ENCODE results near the gene RHOA.
"Not testable (repeated sequence)": the region's sequence is repeated elsewhere in the genome, so short reads cannot be mapped to it uniquely, and the experiment has no call there.

The RHOA gene

DNA sequence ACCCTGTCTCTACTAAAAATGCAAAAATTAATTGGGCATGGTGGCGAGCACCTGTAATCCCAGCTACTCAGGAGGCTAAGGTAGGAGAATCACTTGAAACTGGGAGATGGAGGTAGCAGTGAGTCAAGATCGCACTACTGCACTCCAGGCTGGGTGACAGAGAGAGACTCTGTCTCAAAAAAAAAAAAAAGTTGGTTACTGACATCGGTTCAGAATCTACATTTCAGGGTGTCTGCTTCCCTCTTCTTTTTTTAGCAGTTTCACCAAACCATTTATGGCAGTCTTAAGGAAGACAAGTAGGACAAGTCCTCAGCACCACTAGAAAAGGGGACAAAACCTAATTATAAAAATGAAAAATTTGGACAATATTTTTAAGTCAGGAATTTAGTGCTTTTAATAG is 68.6 kb downstream of the RHOA start:
- Histone ChIP-seq H3K27me3 (ENCODE audit: low read depth) (no peaks in the 10 kb centered on the region), H3K4me1 (peaks cover 12% of the 10 kb centered on the region), H3K36me3 (replicated peaks) (no peaks in the 10 kb centered on the region), H3K4me3 (no peak overlapping the region), H3K9me3 (no peaks in the 10 kb centered on the region)
- DNase-seq (ENCODE audit: low spot score in 2 of 2) = no peak
- in situ Hi-C loops (cut with MboI; ENCODE audit: low sequenced_read_pairs) = no loop called here

DNA sequence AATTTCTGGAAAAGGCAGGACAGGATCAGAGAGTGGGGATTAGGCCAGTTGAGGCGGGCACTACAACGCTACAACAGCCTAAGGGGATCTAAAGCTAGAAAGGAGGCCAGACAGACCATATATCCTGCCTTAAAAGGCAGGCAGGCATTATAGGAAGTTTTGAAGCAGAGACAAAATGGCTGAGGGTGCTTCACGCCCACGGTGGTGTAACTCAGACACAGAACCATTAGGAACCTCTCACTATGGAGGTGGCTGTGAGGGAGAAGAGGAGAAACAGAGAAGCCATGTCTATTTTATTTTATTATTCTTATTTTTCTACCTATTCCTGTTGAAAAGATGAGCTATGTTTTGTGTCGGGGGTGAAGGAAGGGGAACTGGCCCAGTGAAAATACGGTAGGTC is 69.8 kb downstream of the RHOA start:
- Histone ChIP-seq H3K9me3 (no peaks in the 10 kb centered on the region), H3K4me3 (no peak overlapping the region), H3K27me3 (ENCODE audit: low read depth) (no peaks in the 10 kb centered on the region), H3K4me1 (peaks cover 12% of the 10 kb centered on the region), H3K36me3 (replicated peaks) (no peaks in the 10 kb centered on the region; the same call in 1 of the 2 replicates)
- no peak for DNase-seq (ENCODE audit: low spot score in 2 of 2)
- in situ Hi-C loops (cut with MboI; ENCODE audit: low sequenced_read_pairs) = no loop called here

DNA sequence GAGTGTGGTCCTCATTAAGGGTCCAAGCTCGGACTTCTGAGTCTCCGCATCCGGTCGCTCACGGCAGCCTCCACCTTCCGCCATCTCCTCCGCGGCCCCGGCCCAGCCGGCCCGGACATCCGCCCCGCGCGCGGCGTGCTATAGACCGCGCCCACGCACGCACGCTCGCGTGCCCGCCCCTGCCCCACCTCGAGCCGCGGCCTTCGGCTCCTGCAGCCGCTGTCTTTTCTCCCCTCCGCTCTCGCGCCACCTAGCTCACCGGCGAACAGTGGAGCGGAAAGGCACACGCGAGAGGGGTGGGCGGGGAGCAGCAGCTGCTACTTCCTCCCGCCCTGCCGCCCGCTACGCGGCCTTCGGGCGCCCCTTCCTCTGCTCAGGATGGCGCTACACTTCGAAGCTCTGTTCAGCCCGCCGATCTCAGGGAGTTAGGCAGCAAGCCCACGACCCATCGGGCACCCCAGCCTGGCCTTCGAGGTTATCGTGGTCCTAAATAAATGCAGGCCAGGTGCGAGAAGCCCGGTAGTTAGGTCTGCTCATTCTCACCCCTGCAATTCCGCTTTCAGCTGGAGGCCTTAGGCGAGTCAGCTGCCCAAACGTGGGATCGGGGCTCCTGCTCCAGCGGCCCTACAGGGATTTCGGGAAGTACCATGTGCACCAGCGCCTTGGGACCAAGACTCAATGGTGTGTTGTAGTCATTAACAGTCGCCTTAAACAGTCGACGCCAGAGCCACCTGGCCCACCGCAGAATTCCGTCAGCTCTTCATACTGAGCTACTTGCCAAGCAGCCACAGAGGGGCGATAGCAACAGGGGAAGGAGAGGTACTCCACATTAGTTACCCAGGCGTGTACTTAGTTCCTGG is 71.6 kb downstream of the RHOA start, which contains the start of gene USP4:
TSS of gene USP4 (minus strand) at position 113 of the 860 bp plus-strand sequence. CDS start at position 84, 29 bp downstream.
- in situ Hi-C loops (cut with MboI; ENCODE audit: low sequenced_read_pairs) = no loop called here
- Histone ChIP-seq H3K36me3 (replicated peaks) (peaks cover 6% of the 10 kb centered on the region), H3K4me3 (peak within 1 kb of the TSS; percentile 57), H3K27me3 (ENCODE audit: low read depth) (no peaks in the 10 kb centered on the region), H3K4me1 (peaks cover 12% of the 10 kb centered on the region), H3K9me3 (no peaks in the 10 kb centered on the region)
- DNase-seq (ENCODE audit: low spot score in 2 of 2) = peak; percentile 86 to 93

DNA sequence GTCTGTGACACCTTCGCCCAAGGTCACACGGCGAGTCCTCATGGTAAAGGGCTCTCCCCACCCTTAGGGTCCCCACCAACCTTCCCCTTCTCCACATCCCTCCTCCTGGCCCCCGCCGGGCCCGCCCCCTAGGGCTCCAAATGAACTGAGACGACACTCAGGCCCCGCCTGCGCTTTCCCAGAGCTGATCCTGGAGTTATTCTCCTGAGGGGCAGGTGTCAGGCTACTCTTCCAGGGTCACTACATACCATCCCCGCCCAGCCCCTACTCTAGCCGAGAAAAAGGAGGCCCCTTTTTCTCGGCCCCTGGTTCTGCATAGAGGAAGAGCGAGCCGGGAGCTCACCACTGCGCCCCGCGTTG is 72.2 kb downstream of the RHOA start:
- Histone ChIP-seq H3K4me1 (peaks cover 12% of the 10 kb centered on the region), H3K36me3 (replicated peaks) (peaks cover 12% of the 10 kb centered on the region), H3K4me3 (peak overlapping the region; percentile 57), H3K9me3 (no peaks in the 10 kb centered on the region), H3K27me3 (ENCODE audit: low read depth) (no peaks in the 10 kb centered on the region)
- peak; percentile 46 to 71 for DNase-seq (ENCODE audit: low spot score in 2 of 2)
- in situ Hi-C loops (cut with MboI; ENCODE audit: low sequenced_read_pairs) = no loop called here

DNA sequence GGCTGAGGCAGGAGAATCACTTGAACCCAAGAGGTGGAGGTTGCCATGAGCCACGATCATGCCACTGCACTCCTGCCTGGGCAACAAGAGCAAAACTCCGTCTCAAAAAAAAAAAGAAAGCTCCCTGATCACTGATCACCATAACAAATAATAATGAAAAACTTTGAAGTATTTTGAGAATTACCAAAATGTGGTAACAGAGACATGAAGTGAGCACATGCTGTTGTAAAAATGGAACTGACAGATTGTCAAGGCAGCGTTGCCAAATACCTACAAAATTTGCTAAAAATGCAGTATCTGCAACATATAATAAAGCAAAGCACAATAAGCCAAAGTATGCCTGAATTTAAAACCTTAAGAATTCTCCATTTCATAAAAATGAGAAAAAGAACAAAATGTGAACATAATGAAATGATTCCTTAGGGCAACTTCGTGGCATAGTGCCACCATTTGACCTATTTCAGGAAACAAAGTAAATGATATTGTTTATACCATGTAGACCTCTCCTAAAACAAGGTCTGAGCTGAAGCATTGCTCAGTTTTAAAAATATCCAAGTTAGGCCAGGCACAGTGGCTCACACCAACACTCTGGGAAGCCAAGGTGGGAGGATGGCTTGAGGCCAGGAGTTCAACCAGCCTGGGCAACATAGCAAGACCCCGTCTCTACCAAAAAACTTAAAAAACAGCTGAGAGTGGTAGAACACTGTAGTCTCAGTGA is 77.7 kb downstream of the RHOA start:
- Histone ChIP-seq H3K4me1 (0 out of 2 replicates have a peak, but pooled peaks cover 4% of the 10 kb centered on the region), H3K27me3 (ENCODE audit: low read depth) (no peaks in the 10 kb centered on the region), H3K9me3 (no peaks in the 10 kb centered on the region), H3K4me3 (no peak overlapping the region), H3K36me3 (replicated peaks) (peaks cover 35% of the 10 kb centered on the region)
- in situ Hi-C loops (cut with MboI; ENCODE audit: low sequenced_read_pairs) = no loop called here
- no peak for DNase-seq (ENCODE audit: low spot score in 2 of 2)

DNA sequence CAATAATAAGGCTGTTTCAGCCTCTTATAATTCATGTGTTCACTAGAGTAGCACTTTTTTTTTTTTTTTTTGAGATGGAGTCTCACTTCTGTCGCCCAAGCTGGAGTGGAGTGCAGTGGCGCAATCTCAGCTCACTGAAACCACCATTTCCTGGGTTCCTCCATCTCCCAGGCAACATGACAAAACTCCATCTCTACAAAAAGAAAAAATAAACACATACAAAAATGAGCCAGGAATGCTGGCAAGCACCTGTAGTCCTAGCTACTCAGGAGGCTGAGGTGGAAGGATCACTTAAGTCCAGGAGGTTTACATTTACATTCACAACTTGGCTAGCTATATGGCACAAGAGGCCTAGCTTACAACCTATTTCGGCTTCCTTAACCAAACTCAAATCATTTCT is 78.7 kb downstream of the RHOA start:
- no peaks in the 10 kb centered on the region for H3K9me3 ChIP-seq
- DNase-seq (ENCODE audit: low spot score in 2 of 2) = no peak
- H3K36me3 ChIP-seq (replicated peaks) = peaks cover 45% of the 10 kb centered on the region
- in situ Hi-C loops (cut with MboI; ENCODE audit: low sequenced_read_pairs) = no loop called here
- H3K4me1 ChIP-seq = no peaks in the 10 kb centered on the region
- no peak overlapping the region for H3K4me3 ChIP-seq
- H3K27me3 ChIP-seq (ENCODE audit: low read depth) = no peaks in the 10 kb centered on the region

DNA sequence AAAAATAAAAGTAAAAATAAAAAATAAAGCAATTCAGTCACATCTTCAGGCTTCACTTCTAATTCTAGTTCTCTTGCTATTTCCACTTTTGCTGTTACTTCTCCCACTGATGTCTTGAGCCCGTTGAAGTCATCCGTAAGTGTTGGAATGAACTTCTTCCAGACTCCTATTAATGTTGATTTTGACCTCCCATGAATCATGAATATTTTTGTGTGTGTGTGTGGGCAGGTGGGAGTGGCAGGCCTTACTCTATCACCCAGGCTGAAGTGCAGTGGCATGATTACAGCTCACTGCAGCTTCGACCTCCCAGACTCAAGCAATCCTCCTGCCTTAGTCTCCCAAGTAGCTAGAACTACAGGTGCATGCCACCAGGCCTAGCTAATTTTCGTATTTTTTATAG is 82.6 kb downstream of the RHOA start:
- Histone ChIP-seq H3K27me3 (ENCODE audit: low read depth) (no peaks in the 10 kb centered on the region), H3K4me1 (no peaks in the 10 kb centered on the region), H3K9me3 (no peaks in the 10 kb centered on the region), H3K4me3 (no peak overlapping the region), H3K36me3 (replicated peaks) (peaks cover 65% of the 10 kb centered on the region)
- no peak for DNase-seq (ENCODE audit: low spot score in 2 of 2)
- in situ Hi-C loops (cut with MboI; ENCODE audit: low sequenced_read_pairs) = no loop called here

DNA sequence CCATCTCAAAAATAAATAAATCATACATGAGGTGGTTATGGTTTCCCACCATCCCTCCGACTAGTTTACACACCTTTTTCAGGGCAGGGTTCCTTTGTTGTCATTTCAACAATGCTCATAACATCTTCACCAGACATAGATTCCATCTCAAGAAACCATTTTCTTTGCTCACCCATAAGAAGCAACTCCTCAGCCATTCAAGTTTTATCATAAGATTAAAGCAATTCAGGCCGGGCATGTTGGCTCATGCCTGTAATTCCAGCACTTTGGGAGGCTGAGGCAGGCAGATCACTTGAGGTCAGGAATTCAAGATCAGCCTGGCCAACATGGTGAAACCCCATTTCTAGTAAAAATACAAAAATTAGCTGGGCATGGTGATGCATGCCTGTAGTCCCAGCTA is 83.4 kb downstream of the RHOA start:
- H3K4me1 ChIP-seq; H3K9me3 ChIP-seq; H3K4me3 ChIP-seq; in situ Hi-C loops (cut with MboI; ENCODE audit: low sequenced_read_pairs); DNase-seq (ENCODE audit: low spot score in 2 of 2); H3K27me3 ChIP-seq (ENCODE audit: low read depth): not testable (repeated sequence)
- H3K36me3 ChIP-seq (replicated peaks) = peaks cover 67% of the 10 kb centered on the region

DNA sequence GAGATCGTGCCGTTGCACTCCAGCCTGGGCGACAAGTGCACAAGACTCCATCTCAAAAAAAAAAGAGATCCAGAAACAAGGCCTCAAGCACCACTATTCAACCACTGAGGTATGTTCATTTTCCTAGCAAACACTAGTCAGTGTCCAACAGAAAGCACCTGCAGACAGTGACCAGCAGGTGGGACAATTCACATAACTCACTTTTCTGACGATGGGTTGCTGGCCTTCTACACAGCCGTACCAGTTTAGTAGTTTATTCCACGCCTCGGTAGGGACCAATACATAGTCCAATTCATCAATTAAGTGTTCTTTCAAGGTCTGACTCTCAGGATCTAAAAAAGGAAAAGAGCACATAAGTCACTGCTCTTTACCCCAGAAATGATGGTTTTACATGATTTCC is 84.3 kb downstream of the RHOA start:
- H3K36me3 ChIP-seq (replicated peaks) = peaks cover 67% of the 10 kb centered on the region
- in situ Hi-C loops (cut with MboI; ENCODE audit: low sequenced_read_pairs) = no loop called here
- no peak overlapping the region for H3K4me3 ChIP-seq
- no peaks in the 10 kb centered on the region for H3K9me3 ChIP-seq
- H3K27me3 ChIP-seq (ENCODE audit: low read depth) = no peaks in the 10 kb centered on the region
- H3K4me1 ChIP-seq = no peaks in the 10 kb centered on the region
- peak in 1 of 2 experiments; percentile 12 for DNase-seq (ENCODE audit: low spot score in 2 of 2)

DNA sequence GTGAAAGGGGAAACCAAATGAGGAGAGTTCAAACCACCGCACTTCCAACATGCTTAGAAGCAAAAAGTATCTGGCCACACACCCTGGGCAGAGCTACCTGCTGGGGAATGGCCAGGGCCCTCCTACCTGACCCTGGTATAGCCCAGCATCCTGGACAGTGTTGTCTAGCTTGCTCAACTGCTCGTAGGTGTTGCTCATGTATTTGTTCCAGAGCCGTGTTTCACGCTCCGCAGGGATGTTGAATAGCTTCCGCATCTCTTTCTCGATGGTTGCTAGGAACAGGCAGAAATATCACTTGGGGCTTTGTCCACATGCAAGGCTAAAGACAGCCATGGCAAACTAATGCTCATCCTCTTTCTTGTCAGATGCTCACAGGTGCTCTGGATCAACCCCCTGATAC is 87.0 kb downstream of the RHOA start:
- in situ Hi-C loops (cut with MboI; ENCODE audit: low sequenced_read_pairs) = no loop called here
- no peak for DNase-seq (ENCODE audit: low spot score in 2 of 2)
- H3K4me1 ChIP-seq = no peaks in the 10 kb centered on the region
- peaks cover 76% of the 10 kb centered on the region for H3K36me3 ChIP-seq (replicated peaks)
- no peaks in the 10 kb centered on the region for H3K9me3 ChIP-seq
- H3K4me3 ChIP-seq = no peak overlapping the region
- no peaks in the 10 kb centered on the region for H3K27me3 ChIP-seq (ENCODE audit: low read depth)

DNA sequence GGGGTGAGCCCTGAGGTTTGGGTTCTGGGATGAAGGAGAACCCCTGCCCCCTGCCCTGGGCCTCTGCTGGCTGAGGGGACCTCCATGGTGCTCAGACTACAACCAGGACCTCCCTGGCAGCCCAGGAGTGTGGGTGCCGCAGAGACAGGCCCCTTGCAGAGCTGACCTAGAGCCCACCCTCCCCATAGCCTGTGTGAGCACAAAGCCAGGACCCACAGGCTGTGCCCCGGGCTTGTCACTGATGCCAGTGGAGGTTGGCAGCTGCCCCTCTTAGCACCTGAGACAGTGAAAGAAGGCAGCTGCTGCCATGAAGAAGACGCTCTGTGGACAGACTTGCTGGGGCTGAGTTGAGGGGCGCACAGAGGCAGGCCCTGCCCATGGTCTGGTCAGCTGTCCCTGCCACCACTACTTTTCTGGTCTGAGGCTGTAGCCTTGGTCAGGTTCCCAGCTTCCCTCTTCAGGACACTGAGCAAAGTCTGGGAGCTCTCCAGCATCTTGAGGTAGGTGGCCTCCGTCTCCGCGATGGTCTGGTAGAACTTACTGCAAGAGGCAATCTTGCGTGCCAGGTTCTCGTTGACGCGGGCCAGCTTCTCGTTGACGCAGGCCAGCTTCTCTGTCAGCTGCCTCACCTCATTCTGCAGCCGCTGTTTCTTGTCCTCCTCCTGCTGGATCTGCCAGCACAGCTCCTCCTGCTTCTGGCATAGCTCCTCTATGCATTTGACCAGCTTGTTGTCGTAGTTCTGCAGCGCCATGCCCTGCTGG is 94.9 kb downstream of the RHOA start:
- no peak overlapping the region for H3K4me3 ChIP-seq
- in situ Hi-C loops (cut with MboI; ENCODE audit: low sequenced_read_pairs) = no loop called here
- no peaks in the 10 kb centered on the region for H3K9me3 ChIP-seq
- DNase-seq (ENCODE audit: low spot score in 2 of 2) = no peak
- H3K27me3 ChIP-seq (ENCODE audit: low read depth) = no peaks in the 10 kb centered on the region
- H3K4me1 ChIP-seq = no peaks in the 10 kb centered on the region
- peaks cover 34% of the 10 kb centered on the region for H3K36me3 ChIP-seq (replicated peaks)

DNA sequence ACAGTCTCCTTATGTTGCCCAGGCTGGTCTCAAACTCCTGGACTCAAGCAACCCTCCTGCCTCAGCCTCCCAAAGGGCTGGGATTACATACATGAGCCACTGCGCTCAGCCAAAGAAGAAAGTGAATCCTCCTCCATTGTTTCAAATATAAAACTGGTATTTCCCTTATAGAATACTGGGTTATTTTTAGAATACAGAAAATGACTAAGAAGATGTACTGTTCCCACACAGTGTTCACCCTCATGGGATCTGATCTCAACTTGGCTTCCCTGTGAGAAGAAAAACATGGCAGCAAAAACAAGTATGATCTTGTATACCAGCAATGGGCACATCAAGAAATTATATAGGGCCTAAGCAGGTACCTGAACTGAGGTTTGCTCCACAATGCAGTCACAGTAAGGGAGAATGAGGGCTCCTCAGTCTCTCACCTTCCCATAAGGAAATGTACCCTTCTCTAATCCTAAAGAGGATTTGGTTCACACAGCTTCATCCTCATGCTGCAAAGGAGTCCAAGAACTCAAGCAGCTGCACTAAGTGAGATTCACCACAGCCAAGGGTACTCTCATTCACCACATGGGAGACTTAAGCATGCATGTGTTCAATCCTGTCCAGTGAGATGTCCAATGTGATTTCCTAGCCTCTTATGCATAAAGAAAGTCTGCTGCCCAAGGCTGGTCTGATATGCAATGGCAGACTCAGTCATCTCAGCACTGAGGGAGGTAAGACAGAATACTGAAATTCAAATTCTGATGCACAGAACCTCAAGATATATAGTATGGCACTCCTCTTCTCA is 97.7 kb downstream of the RHOA start:
- DNase-seq (ENCODE audit: low spot score in 2 of 2) = no peak
- no peaks in the 10 kb centered on the region for H3K27me3 ChIP-seq (ENCODE audit: low read depth)
- H3K4me3 ChIP-seq = no peak overlapping the region
- no peaks in the 10 kb centered on the region for H3K9me3 ChIP-seq
- peaks cover 31% of the 10 kb centered on the region for H3K36me3 ChIP-seq (replicated peaks)
- in situ Hi-C loops (cut with MboI; ENCODE audit: low sequenced_read_pairs) = no loop called here
- no peaks in the 10 kb centered on the region for H3K4me1 ChIP-seq

DNA sequence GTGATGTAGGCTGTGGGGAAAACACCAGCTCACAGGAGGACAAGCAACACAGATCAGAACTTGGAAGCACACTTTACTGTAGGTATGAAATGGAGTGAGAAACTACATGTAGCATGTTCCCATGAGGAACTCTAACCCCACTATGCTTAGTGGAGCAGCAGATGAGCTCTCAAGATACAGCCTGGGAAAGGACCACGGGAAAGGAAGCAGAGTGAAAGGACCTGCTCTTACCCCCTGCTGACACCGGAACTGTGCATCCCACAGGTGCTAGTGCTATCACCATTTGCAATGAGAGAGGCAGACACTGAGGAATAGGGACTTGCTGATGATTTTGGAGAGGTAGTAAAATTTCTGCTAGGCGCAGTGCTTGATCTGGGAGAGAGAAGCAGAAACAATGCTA is 100.5 kb downstream of the RHOA start:
- Histone ChIP-seq H3K36me3 (replicated peaks) (peaks cover 29% of the 10 kb centered on the region), H3K4me3 (no peak overlapping the region), H3K4me1 (no peaks in the 10 kb centered on the region), H3K27me3 (ENCODE audit: low read depth) (no peaks in the 10 kb centered on the region), H3K9me3 (no peaks in the 10 kb centered on the region)
- in situ Hi-C loops (cut with MboI; ENCODE audit: low sequenced_read_pairs) = no loop called here
- DNase-seq (ENCODE audit: low spot score in 2 of 2) = no peak
